Sigmoid colon (tissue), 7 donors: ENCODE data around the gene ATF7. TPM values are rescaled to one million over a fixed set of nuclear protein-coding genes. Genes with fewer than 3 reads are reported as not detected.
"Not testable (repeated sequence)": the region's sequence is repeated elsewhere in the genome, so short reads cannot be mapped to it uniquely, and the experiment has no call there.

Source experiments
- DNase-seq: peaks from one replicate; pipeline ENCODE4 v3.0.0-alpha.2; 2019
- H3K27ac ChIP-seq, 4 donors: fragments of 200-600 bp; sonication (generic); one replicate each; pipeline ENCODE4 v1.5.1; 2016 to 2019; ENCODE audit warnings: mild to moderate bottlenecking in 1 of 4
- H3K27me3 ChIP-seq, 3 donors: fragments of 200-600 bp; sonication (generic); one replicate each; pipeline ENCODE4 v1.5.1; 2019; ENCODE audit warnings: mild to moderate bottlenecking in 1 of 3
- H3K36me3 ChIP-seq, 4 donors: fragments of 200-600 bp; sonication (generic); one replicate each; pipeline ENCODE4 v1.5.1; 2016 to 2019
- H3K4me1 ChIP-seq, 4 donors: fragments of 200-600 bp; sonication (generic); one replicate each; pipeline ENCODE4 v1.5.1; 2017 to 2019
- H3K4me3 ChIP-seq, 4 donors: fragments of 200-600 bp; sonication (generic); one replicate each; pipeline ENCODE4 v1.5.1; 2017 to 2019; ENCODE audit warnings: mild to moderate bottlenecking in 2 of 4, moderate library complexity in 1 of 4
- H3K9me3 ChIP-seq, 4 donors: fragments of 200-600 bp in 3 of 4; sonication (generic) in 3 of 4; one replicate each; pipeline versions ENCODE4 v1.5.1 to v1.6.1; 2013 to 2019
- EP300 ChIP-seq, 4 donors: sonication (generic); formaldehyde crosslinking; IDR thresholded peaks; one replicate each; pipeline ENCODE4 v1.6.1; 2017; ENCODE audit warnings: antibody characterized with exemption in 4 of 4
- POLR2A ChIP-seq, 2 donors: fragments of 450-650 bp; IDR thresholded peaks; one replicate each; pipeline ENCODE4 v1.6.1; 2016; ENCODE audit warnings: antibody characterized with exemption in 2 of 2, mild to moderate bottlenecking in 2 of 2, moderate library complexity in 2 of 2
- POLR2AphosphoS5 ChIP-seq, 4 donors: sonication (generic); formaldehyde crosslinking; IDR thresholded peaks; one replicate each; pipeline ENCODE4 v1.6.1; 2017; ENCODE audit warnings: antibody characterized with exemption in 4 of 4
- WGBS, 2 donors: extraction: QIAGEN DNeasy Blood & Tissue Kit; methylation state at CpG; one replicate each; pipeline ENCODE4 v1.1.7; 2013; 5-methylcytosine and 5-hydroxymethylcytosine counted together
- intact Hi-C: fragments of 100-400 bp; cut with DNase I; formaldehyde crosslinking; loops from one replicate; pipeline ENCODE4 v1.15.1; 2023
- polyA plus RNA-seq, 3 donors: library from polyadenylated mRNA; stranded (reverse); fragments of 200-250 nt; gene quantifications; one replicate each; pipeline ENCODE4 v1.2.3, GENCODE V29; 2013
- total RNA-seq, 4 donors: library from RNA; depleted of rRNA; stranded (reverse); fragments of >200 nt; gene quantifications; one replicate each; pipeline ENCODE4 v1.1.0, GENCODE V29; 2016
- TF ChIP-seq, protein P1 (sequence below), 4 experiments: fragments of 450-650 bp in 3 of 4; fragments of 200-600 bp in 1 of 4; IDR thresholded peaks; one replicate each; pipeline ENCODE4 v1.5.1; 2016 to 2019; ENCODE audit warnings: antibody characterized with exemption in 4 of 4, mild to moderate bottlenecking in 3 of 4, moderate library complexity in 2 of 4
- donor health status: healthy with polysubstance abuse.
- donor health status: Bipolar disorder and iron deficiency.
- donor health status: healthy.

Gene ATF7
- total and polyA plus RNA-seq, 7 donors = 20.2 to 36.0 (median 22.0) TPM

DNA sequence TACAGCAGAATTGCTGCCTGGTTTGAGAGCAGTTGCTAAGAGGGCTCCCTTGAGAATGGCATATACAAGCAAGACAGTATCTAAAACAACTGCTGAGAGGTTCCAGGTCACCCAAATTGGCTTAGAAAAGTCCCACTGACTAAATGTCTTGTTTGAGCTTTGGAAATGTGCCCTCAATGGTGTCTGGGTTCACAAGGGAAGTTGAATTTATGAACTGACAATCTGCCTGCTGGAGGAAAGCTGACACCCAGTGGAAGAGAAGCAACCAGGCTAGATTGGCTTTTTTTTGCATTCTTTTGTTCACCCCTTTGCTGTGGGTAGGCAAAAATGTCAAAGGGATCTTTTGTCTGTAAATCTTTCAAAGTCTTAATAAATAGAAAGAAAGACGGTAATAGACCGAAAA lies 74.3 kb downstream of the ATF7 start:
- 66 to 94% methylated on average over 2 of the region's 2 CpGs for WGBS, 2 donors

GRCh38 chr12:53550595-53550994 lies 75.6 kb downstream of the ATF7 start:
- Histone ChIP-seq H3K27ac (no peak overlapping the region), H3K27me3 (no peaks in the 10 kb centered on the region), H3K36me3 (peaks cover 0 to 55% (median 19%) of the 10 kb centered on the region in 4 donors), H3K4me3 (no peak overlapping the region), H3K9me3 (no peaks in the 10 kb centered on the region), H3K4me1 (peaks cover 0 to 13% (median 6%) of the 10 kb centered on the region in 4 donors)
- 42 to 69% methylated on average over 1 of the region's 1 CpG for WGBS, 2 donors
- intact Hi-C loops = no loop called here
- TF ChIP-seq, protein P1, sequence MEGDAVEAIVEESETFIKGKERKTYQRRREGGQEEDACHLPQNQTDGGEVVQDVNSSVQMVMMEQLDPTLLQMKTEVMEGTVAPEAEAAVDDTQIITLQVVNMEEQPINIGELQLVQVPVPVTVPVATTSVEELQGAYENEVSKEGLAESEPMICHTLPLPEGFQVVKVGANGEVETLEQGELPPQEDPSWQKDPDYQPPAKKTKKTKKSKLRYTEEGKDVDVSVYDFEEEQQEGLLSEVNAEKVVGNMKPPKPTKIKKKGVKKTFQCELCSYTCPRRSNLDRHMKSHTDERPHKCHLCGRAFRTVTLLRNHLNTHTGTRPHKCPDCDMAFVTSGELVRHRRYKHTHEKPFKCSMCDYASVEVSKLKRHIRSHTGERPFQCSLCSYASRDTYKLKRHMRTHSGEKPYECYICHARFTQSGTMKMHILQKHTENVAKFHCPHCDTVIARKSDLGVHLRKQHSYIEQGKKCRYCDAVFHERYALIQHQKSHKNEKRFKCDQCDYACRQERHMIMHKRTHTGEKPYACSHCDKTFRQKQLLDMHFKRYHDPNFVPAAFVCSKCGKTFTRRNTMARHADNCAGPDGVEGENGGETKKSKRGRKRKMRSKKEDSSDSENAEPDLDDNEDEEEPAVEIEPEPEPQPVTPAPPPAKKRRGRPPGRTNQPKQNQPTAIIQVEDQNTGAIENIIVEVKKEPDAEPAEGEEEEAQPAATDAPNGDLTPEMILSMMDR (IDR thresholded peaks at IDR 0.05) = no peak
- TF ChIP-seq POLR2A (IDR thresholded peaks at IDR 0.05) (no peak), POLR2AphosphoS5 (IDR thresholded peaks at IDR 0.05) (no peak)
- DNase-seq = no peak

More for the DNA sequence above, 74.3 kb downstream of the ATF7 start:
- Histone ChIP-seq H3K27ac (peak overlapping the region in 3 of 4 donors; percentile 7 to 40 (median 29)), H3K4me3 (no peak overlapping the region), H3K9me3 (no peaks in the 10 kb centered on the region), H3K4me1 (peaks cover 0 to 13% (median 6%) of the 10 kb centered on the region in 4 donors), H3K36me3 (peaks cover 0 to 51% (median 19%) of the 10 kb centered on the region in 4 donors), H3K27me3 (no peaks in the 10 kb centered on the region)
- no peak for DNase-seq
- intact Hi-C loops = no loop called here
- TF ChIP-seq POLR2A (IDR thresholded peaks at IDR 0.05) = no peak
- TF ChIP-seq, protein P1 (IDR thresholded peaks at IDR 0.05) = no peak
- peak in 2 of 4 donors; percentile 6 to 30 for TF ChIP-seq POLR2AphosphoS5 (IDR thresholded peaks at IDR 0.05)
- TF ChIP-seq EP300 (IDR thresholded peaks at IDR 0.05) = no peak

DNA sequence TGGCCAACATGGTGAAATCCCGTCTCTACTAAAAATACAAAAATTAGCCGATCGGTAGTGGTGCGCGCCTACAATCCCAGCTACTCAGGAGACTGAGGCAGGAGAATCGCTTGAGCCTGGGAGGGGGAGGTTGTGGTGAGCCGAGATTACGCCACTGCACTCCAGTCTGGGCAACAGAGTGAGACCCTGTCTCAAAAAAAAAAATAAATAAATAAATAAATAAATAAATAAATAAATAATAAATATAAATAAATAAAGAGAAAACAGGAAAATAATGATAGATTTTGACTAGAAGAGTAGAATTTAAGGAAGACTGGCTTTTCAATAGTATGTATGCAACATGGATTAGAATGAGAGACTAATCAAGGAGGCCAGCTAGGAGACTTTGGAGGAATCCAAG lies 76.1 kb downstream of the ATF7 start:
- H3K9me3 ChIP-seq, H3K27ac ChIP-seq, H3K27me3 ChIP-seq, intact Hi-C loops, H3K4me3 ChIP-seq, DNase-seq: not testable (repeated sequence)
- peaks cover 0 to 55% (median 19%) of the 10 kb centered on the region in 4 donors for H3K36me3 ChIP-seq
- WGBS, 2 donors = 98 to 99% methylated on average over 8 of the region's 8 CpGs
- peaks cover 0 to 14% (median 6%) of the 10 kb centered on the region in 4 donors for H3K4me1 ChIP-seq

DNA sequence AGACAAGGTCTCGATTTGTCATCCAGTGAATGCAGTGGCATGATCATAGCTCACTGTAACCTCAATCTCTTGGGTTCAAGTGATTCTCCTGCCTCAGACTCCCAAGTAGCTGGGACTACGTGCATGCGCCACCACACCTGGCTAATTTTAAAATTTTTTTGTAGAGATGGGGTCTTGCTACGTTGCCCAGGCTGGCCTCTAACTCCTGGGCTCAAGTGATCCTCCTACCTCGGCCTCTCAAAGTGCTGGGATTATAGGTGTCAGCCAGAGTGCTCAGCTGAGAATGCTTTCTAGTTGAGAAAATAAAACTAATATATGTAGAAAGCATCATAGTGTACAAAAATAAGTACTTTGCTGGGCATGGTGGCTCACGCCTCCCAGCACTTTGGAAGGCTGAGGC lies 77.8 kb downstream of the ATF7 start:
- H3K9me3 ChIP-seq, DNase-seq, H3K4me3 ChIP-seq, H3K27ac ChIP-seq, intact Hi-C loops, H3K27me3 ChIP-seq: not testable (repeated sequence)
- 99% methylated on average over 6 of the region's 6 CpGs for WGBS, 2 donors
- Histone ChIP-seq H3K36me3 (peaks cover 0 to 60% (median 19%) of the 10 kb centered on the region in 4 donors), H3K4me1 (peaks cover 0 to 28% (median 10%) of the 10 kb centered on the region in 4 donors)

DNA sequence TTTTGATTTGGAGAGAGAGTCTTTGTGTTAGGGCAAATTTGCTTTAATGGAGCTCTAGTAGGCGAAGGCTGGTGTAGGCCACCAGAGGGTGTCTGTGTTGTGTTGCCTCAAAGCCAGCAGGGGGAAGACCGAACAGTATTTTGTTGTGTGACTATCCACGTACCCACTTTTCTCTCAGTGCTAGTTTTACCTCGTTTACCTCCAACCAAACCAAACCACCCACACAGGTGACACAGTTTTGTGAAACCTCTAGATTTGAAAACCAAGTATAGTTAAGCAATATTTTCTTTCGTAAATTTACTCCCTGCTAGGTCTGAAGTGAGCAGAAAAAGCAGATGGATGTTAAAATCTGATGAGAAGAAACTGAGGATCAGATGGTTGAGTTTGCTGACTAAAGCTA lies 82.6 kb downstream of the ATF7 start:
- 27 to 28% methylated on average over 5 of the region's 5 CpGs for WGBS, 2 donors

More for the DNA sequence above, 82.6 kb downstream of the ATF7 start:
- DNase-seq = peak; percentile 80
- intact Hi-C loops = loop anchor here (1.0 to 5.0 kb wide), 3 partner anchors 83 to 204 kb away; partner anchors contain the start of genes ATF7 and ATP5MC2
- no peak overlapping the region for H3K4me3 ChIP-seq
- peaks cover 0 to 27% (median 14%) of the 10 kb centered on the region in 4 donors for H3K4me1 ChIP-seq
- peak overlapping the region; percentile 43 to 65 (median 61) for H3K27ac ChIP-seq
- H3K36me3 ChIP-seq = peaks cover 3 to 64% (median 16%) of the 10 kb centered on the region in 4 donors
- no peaks in the 10 kb centered on the region for H3K27me3 ChIP-seq
- TF ChIP-seq, protein P1 (IDR thresholded peaks at IDR 0.05) = peak; percentile 81 to 98 (median 94)
- TF ChIP-seq POLR2AphosphoS5 (IDR thresholded peaks at IDR 0.05) (peak in 2 of 4 donors; percentile 10 to 22), EP300 (IDR thresholded peaks at IDR 0.05) (no peak), POLR2A (IDR thresholded peaks at IDR 0.05) (no peak)
- H3K9me3 ChIP-seq = no peaks in the 10 kb centered on the region
